Right lung (tissue), 5 donors: ENCODE data around the gene ZNF414. TPM values are rescaled to one million over a fixed set of nuclear protein-coding genes. Genes with fewer than 3 reads are reported as not detected.

ENCODE experiments used
- DNase-seq, 2 donors: peaks; one replicate each; pipeline ENCODE4 v3.0.0-alpha.2; 2013
- polyA plus RNA-seq, 5 donors: library from polyadenylated mRNA; unstranded; fragments of 120-200 nt; gene quantifications; one replicate each; pipeline versions ENCODE4 v1.2.1 to v1.2.3, GENCODE V29; 2013; ENCODE audit warnings: inconsistent platforms in 1 of 5, low replicate concordance in 1 of 5; ENCODE audit not compliant: insufficient read length in 5 of 5, insufficient read depth in 1 of 5

Gene ZNF414
- polyA plus RNA-seq, 5 donors, result 16.3 to 38.3 (median 20.8) TPM

- no peak for DNase-seq
Measured at GRCh38 chr19:8491574-8491973, 22.4 kb downstream of the ZNF414 start.

- no peak for DNase-seq
Measured at GRCh38 chr19:8490873-8491272, 23.1 kb downstream of the ZNF414 start.

- DNase-seq, result no peak
Measured at GRCh38 chr19:8490395-8490760, 23.6 kb downstream of the ZNF414 start.

- no peak for DNase-seq
Measured at GRCh38 chr19:8489561-8490394, 24.2 kb downstream of the ZNF414 start.

- no peak for DNase-seq
Measured at GRCh38 chr19:8488365-8488764, 25.6 kb downstream of the ZNF414 start.

GRCh38 chr19:8487137-8487851 lies 26.7 kb downstream of the ZNF414 start:
- no peak for DNase-seq

GRCh38 chr19:8486661-8487136 lies 27.3 kb downstream of the ZNF414 start:
- no peak for DNase-seq

GRCh38 chr19:8485561-8486371 lies 28.2 kb downstream of the ZNF414 start:
- no peak for DNase-seq

GRCh38 chr19:8484331-8484894 lies 29.6 kb downstream of the ZNF414 start:
- no peak for DNase-seq

GRCh38 chr19:8483165-8483564 lies 30.8 kb downstream of the ZNF414 start:
- DNase-seq, result no peak

GRCh38 chr19:8482696-8483095 lies 31.3 kb downstream of the ZNF414 start:
- DNase-seq, result no peak

- DNase-seq, result no peak
Measured at GRCh38 chr19:8481616-8482015, 32.4 kb downstream of the ZNF414 start.

GRCh38 chr19:8481201-8481600 lies 32.8 kb downstream of the ZNF414 start:
- DNase-seq, result no peak

- DNase-seq, result no peak
Measured at GRCh38 chr19:8478598-8478997, 35.4 kb downstream of the ZNF414 start.

- no peak for DNase-seq
Measured at GRCh38 chr19:8477889-8478288, 36.1 kb downstream of the ZNF414 start.

GRCh38 chr19:8476524-8476923 lies 37.4 kb downstream of the ZNF414 start:
- no peak for DNase-seq

- DNase-seq, result no peak
Measured at GRCh38 chr19:8475005-8475404, 39.0 kb downstream of the ZNF414 start.

GRCh38 chr19:8473648-8474476 lies 40.1 kb downstream of the ZNF414 start:
- DNase-seq, result no peak

- no peak for DNase-seq
Measured at GRCh38 chr19:8469613-8470368, 44.2 kb downstream of the ZNF414 start.

- no peak for DNase-seq
Measured at GRCh38 chr19:8468761-8469373, 45.1 kb downstream of the ZNF414 start.
